GM21447 (cell line): ENCODE results near the gene VOPP1.
A peak's percentile ranks its signal among the peaks of the same experiment; 100 is the strongest.
"Not testable (repeated sequence)": the region's sequence is repeated elsewhere in the genome, so short reads cannot be mapped to it uniquely, and the experiment has no call there.

ENCODE experiments used
- ATAC-seq: cut with Tn5 transposase; IDR thresholded peaks from one replicate; pipeline ENCODE4 v1.9.1; 2021; ENCODE audit not compliant: unreplicated experiment

Gene VOPP1

GRCh38 chr7:55582656-55583055 lies 10.4 kb upstream of the VOPP1 start:
- not testable (repeated sequence) for ATAC-seq

- ATAC-seq = no peak
Observed at GRCh38 chr7:55576753-55577152, 4.5 kb upstream of the VOPP1 start.

- ATAC-seq = no peak
Observed at GRCh38 chr7:55575733-55576132, 3.4 kb upstream of the VOPP1 start.

DNA sequence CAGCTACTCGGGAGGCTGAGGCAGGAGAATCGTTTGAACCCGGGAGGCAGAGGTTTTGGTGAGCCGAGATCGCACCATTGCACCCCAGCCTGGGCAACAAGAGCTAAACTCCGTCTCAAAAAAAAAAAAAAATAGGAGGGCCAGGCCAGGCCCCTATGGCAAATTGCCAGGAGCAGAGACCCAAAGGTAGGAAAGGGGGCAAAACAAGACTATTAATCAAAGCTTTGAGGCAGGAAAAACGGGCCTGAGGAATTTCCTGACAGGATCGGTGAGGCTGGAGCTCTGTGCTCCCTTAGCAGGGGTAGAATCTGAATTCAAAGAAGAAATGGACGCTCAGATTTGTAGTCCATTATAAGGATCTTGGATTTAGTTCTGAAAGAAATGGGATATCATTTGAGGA lies 2.8 kb upstream of the VOPP1 start:
- ATAC-seq = no peak

DNA sequence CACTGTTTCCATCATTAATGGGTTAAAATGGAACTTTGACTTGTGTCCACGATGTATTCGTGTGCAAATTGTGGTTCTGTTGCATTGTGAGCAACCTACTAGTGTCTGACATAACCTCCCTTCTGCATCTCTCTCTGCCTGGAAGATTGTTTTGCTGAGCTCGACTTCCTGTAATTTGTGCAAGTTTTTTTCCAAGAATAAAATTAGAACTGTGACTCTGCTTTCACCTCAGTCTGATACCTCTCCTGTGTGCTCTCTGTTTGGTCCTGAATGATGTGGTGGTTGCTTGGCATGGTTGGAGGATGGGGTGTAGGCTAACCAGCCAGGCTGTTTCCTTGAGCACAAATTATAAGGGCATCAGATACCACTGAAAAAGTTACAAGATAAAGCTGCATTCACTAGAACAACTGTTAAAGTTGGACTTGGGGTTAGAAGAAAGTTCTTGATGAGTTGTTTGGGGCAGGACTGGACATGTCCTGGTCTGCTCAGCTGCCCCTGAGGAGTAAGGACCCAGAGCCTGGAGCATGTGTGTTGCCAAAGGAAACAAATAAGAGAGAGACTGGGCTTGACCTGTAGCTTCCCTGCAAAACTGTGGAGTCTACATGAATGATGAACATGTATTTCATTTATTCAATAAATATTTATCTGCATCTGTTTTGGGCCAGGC lies 1.9 kb upstream of the VOPP1 start:
- no peak for ATAC-seq

GRCh38 chr7:55573234-55573900 lies 1.1 kb upstream of the VOPP1 start:
- ATAC-seq = no peak

DNA sequence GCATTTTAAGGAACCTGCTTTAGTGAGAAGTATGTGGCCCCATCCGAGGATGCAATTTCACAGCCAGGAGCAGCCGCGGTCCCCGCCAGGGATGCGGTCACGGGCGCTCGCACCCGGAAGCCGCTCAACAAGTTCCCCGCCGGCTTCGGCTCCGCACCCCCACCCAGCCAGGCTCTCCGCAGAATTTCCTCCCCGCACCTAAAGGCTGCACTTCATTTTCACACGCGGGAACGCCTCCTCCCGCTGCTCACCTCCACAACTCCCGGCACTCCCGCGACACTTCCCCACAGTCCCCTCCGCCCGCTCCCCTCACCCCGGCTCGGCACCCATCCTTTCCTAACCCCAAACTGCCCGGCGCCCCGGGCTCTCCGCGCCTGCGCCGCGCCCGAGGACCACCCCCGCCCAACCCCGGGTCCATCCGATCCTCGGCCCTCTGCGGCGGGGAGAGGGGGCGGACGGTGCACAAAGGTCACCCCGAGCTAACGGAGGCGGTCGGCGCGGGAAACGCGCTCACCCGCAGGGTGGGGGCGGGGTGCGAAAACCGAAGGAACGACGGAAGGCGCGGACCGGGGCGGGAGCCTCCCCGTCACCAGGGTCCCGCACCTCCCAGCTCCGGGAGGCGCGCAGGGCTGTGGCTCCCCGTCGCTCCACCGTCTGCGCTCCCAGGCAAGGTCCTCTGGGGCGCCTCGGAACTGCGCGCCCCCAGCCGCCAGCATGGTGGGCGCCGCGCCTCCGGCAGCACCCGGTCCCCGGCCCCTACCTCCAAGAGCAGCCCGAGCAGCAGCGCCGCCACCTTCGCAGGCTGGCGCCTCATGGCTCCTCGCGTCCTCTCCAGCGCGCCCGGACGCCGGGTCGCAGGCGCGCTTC lies 558 bp downstream of the VOPP1 start:
- peak; percentile 9 for ATAC-seq

DNA sequence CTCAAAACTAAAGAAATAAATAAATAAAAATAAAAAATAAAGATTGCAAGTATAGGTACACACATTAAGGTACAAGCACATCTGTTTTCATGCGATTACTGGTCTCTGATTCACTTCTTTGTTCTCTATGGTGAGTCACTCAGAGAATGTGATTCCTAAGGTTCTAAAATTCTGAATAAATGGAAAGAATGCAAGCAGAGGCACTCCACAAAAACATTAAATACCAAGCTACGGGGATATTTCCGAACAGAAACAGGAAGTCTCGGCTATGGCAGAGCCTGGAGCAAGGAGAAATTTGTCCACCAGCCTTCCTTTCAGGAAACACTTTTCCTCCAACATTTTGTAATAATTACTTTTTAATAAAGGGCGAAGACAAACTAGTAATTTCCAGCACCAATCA lies 1.4 kb downstream of the VOPP1 start:
- no peak for ATAC-seq

- ATAC-seq = peak; percentile 37
Observed at GRCh38 chr7:55570218-55570873, 2.0 kb downstream of the VOPP1 start.

DNA sequence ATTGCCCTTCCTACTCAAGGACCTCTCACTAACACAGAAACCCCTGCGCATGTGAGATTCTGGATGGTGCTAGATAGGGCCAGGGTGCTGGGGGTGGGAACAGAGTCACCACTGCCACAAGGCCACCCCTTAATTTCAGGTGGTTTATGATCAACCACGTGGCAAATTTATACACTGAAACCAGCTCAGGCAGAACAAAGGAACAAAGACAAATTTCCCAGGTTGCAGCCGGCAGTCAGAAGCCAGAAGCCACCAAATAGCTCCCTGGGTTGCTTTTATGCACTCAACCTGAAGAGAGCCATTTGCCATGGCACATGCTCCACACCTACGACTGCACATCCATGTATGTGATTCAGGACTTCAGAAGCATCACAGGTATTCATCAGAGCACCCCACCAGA lies 2.5 kb downstream of the VOPP1 start:
- peak; percentile 38 for ATAC-seq

GRCh38 chr7:55569269-55569663 lies 3.0 kb downstream of the VOPP1 start:
- ATAC-seq = peak; percentile 9

GRCh38 chr7:55568613-55569268 lies 3.6 kb downstream of the VOPP1 start:
- no peak for ATAC-seq

- ATAC-seq = no peak
Observed at GRCh38 chr7:55567571-55567970, 4.7 kb downstream of the VOPP1 start.

DNA sequence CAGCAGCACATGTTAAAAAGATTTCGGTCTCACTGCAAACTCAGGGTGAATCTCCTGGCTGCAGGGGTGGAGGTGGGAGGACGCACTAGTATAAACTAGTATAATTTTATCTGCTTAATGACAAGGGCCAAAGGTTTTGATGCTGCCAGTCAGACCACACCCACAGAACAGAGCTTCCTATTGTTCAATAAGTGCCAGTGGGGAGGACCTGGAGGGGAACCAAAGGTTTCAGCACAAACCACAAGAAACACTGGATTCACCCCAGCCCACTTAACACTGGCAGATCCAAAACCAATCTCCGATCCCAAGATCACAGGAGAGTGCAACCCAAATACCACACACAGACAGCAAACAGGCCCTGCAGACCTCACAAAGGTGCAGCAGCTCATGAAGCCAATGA lies 6.6 kb downstream of the VOPP1 start:
- ATAC-seq = no peak

- no peak for ATAC-seq
Observed at GRCh38 chr7:55563596-55564325, 8.5 kb downstream of the VOPP1 start.

GRCh38 chr7:55561690-55562089 lies 10.6 kb downstream of the VOPP1 start:
- no peak for ATAC-seq

GRCh38 chr7:55558962-55559920 lies 13.1 kb downstream of the VOPP1 start:
- ATAC-seq = no peak

- peak; percentile 82 for ATAC-seq
Observed at GRCh38 chr7:55557666-55558188, 14.6 kb downstream of the VOPP1 start.

- no peak for ATAC-seq
Observed at GRCh38 chr7:55556492-55556891, 15.8 kb downstream of the VOPP1 start.
